Neuronal stem cell (in vitro differentiated cells): ENCODE measurements around the gene NUP214.

ENCODE experiments used
- DNase-seq: peaks from one replicate; pipeline ENCODE4 v3.0.0-alpha.2; 2013; ENCODE audit warnings: low spot score
- H2AFZ ChIP-seq: one replicate; pipeline ENCODE4 v1.6.1; 2013; ENCODE audit warnings: mild to moderate bottlenecking, low read length, inconsistent platforms
- H2AK5ac ChIP-seq: 2 replicates; pipeline ENCODE4 v1.6.1; 2013; ENCODE audit warnings: low read depth, mild to moderate bottlenecking, inconsistent platforms, low read length, moderate library complexity, mixed read lengths
- H2BK120ac ChIP-seq: 2 replicates; pipeline ENCODE4 v1.6.1; 2013; ENCODE audit warnings: low read depth, mild to moderate bottlenecking, inconsistent platforms, low read length, moderate library complexity, mixed read lengths
- H2BK12ac ChIP-seq: one replicate; pipeline ENCODE4 v1.6.1; 2013; ENCODE audit warnings: low read length, inconsistent platforms
- H2BK15ac ChIP-seq: 2 replicates; pipeline ENCODE4 v1.6.1; 2013; ENCODE audit warnings: mild to moderate bottlenecking, low read length, inconsistent platforms, mixed read lengths
- H2BK5ac ChIP-seq: one replicate; pipeline ENCODE4 v1.6.1; 2013; ENCODE audit warnings: inconsistent platforms, mild to moderate bottlenecking, low read length, moderate library complexity
- H3K14ac ChIP-seq: one replicate; pipeline ENCODE4 v1.6.1; 2013; ENCODE audit warnings: low read length, inconsistent platforms
- H3K18ac ChIP-seq: 2 replicates; pipeline ENCODE4 v1.6.1; 2013; ENCODE audit warnings: low read length, inconsistent platforms
- H3K23ac ChIP-seq: 2 replicates; pipeline ENCODE4 v1.6.1; 2013; ENCODE audit warnings: low read depth, mild to moderate bottlenecking, mixed read lengths, low read length, inconsistent platforms; ENCODE audit not compliant: poor library complexity
- H3K27ac ChIP-seq: replicated peaks from 3 replicates; pipeline ENCODE4 v1.5.1; 2013; ENCODE audit warnings: low read length, inconsistent platforms
- H3K27me3 ChIP-seq, 3 experiments: 2 replicates each; pipeline ENCODE4 v1.6.1; 2013; ENCODE audit warnings: low read length in 3 of 3, mild to moderate bottlenecking in 2 of 3, inconsistent platforms in 1 of 3, low read depth in 1 of 3, mixed read lengths in 1 of 3, moderate library complexity in 1 of 3; ENCODE audit not compliant: control insufficient read depth in 3 of 3, insufficient read depth in 3 of 3
- H3K36me3 ChIP-seq, 2 donors: replicated peaks in 1 of 2; 2 replicates each; pipeline ENCODE4 v1.6.1; 2013; ENCODE audit warnings: low read length in 2 of 2; ENCODE audit not compliant: control insufficient read depth in 2 of 2, insufficient read depth in 2 of 2
- H3K4ac ChIP-seq: 2 replicates; pipeline ENCODE4 v1.6.1; 2013; ENCODE audit warnings: inconsistent platforms, mild to moderate bottlenecking, low read length, moderate library complexity
- H3K4me1 ChIP-seq, 2 donors: 1 replicate in 1 of 2; 2 replicates in 1 of 2; pipeline ENCODE4 v1.6.1; 2013; ENCODE audit warnings: low read length in 2 of 2, low read depth in 1 of 2; ENCODE audit not compliant: control insufficient read depth in 2 of 2, insufficient read depth in 1 of 2
- H3K4me2 ChIP-seq: one replicate; pipeline ENCODE4 v1.6.1; 2013; ENCODE audit warnings: mild to moderate bottlenecking, low read length, inconsistent platforms; ENCODE audit not compliant: insufficient read depth, poor library complexity, severe bottlenecking
- H3K4me3 ChIP-seq, 2 donors: 2 replicates each; pipeline ENCODE4 v1.5.1; 2013; ENCODE audit warnings: low read length in 2 of 2, mild to moderate bottlenecking in 2 of 2, inconsistent platforms in 1 of 2, moderate library complexity in 1 of 2
- H3K79me1 ChIP-seq: one replicate; pipeline ENCODE4 v1.6.1; 2013; ENCODE audit warnings: low read depth, mild to moderate bottlenecking, inconsistent platforms, low read length, moderate library complexity
- H3K9ac ChIP-seq: one replicate; pipeline ENCODE4 v1.6.1; 2013; ENCODE audit warnings: mild to moderate bottlenecking, low read depth, low read length, inconsistent platforms; ENCODE audit not compliant: poor library complexity
- H3K9me3 ChIP-seq, 2 donors: replicated peaks in 1 of 2; 2 replicates each; pipeline versions ENCODE3 to v1.6.1; 2013; ENCODE audit warnings: low read length in 2 of 2, mild to moderate bottlenecking in 2 of 2, inconsistent platforms in 1 of 2, low read depth in 1 of 2, mixed read lengths in 1 of 2, moderate library complexity in 1 of 2; ENCODE audit not compliant: control insufficient read depth in 2 of 2, insufficient read depth in 1 of 2
- H4K8ac ChIP-seq: one replicate; pipeline ENCODE4 v1.6.1; 2013; ENCODE audit warnings: low read depth, mild to moderate bottlenecking, inconsistent platforms, low read length, moderate library complexity
- H4K91ac ChIP-seq: one replicate; pipeline ENCODE4 v1.6.1; 2013; ENCODE audit warnings: low read length, low read depth, mild to moderate bottlenecking, inconsistent platforms; ENCODE audit not compliant: poor library complexity
- WGBS, 2 donors: extraction: QIAGEN DNeasy Blood & Tissue Kit; methylation state at CpG; one replicate each; pipeline ENCODE4 v1.1.7; 2013; ENCODE audit warnings: missing lambda C conversion rate in 2 of 2, mixed read lengths in 1 of 2; ENCODE audit not compliant: insufficient read length in 2 of 2, insufficient replicate concordance in 1 of 2; ENCODE audit errors: extremely low coverage in 2 of 2; 5-methylcytosine and 5-hydroxymethylcytosine counted together

Gene NUP214

GRCh38 chr9:131227959-131228460, 102.6 kb downstream of the NUP214 start:
- no peak overlapping the region for H3K9ac ChIP-seq
- H3K18ac ChIP-seq, result peak overlapping the region; percentile 3
- no peak overlapping the region for H4K91ac ChIP-seq
- H3K23ac ChIP-seq, result no peak overlapping the region
- no peak overlapping the region for H3K14ac ChIP-seq
- no peak overlapping the region for H2BK12ac ChIP-seq
- DNase-seq, result no peak
- H2BK5ac ChIP-seq, result no peak overlapping the region
- no peak overlapping the region for H3K27ac ChIP-seq
- no peak overlapping the region for H2BK15ac ChIP-seq
- H3K36me3 ChIP-seq, result peaks cover 12 to 80% of the 10 kb centered on the region in 2 donors
- peaks cover 0 to 9% of the 10 kb centered on the region in 2 donors for H3K4me1 ChIP-seq
- no peak overlapping the region for H3K4me3 ChIP-seq
- H2BK120ac ChIP-seq, result no peak overlapping the region
- no peaks in the 10 kb centered on the region for H3K9me3 ChIP-seq
- H3K4me2 ChIP-seq, result no peak overlapping the region
- no peaks in the 10 kb centered on the region for H3K27me3 ChIP-seq
- no CpG with 5 or more reads among the region's 9 CpGs for WGBS, 2 donors
- no peaks in the 10 kb centered on the region for H3K79me1 ChIP-seq
- H2AFZ ChIP-seq, result no peak overlapping the region
- H4K8ac ChIP-seq, result no peak overlapping the region
- no peak overlapping the region for H3K4ac ChIP-seq
- no peak overlapping the region for H2AK5ac ChIP-seq

GRCh38 chr9:131228988-131229387, 103.6 kb downstream of the NUP214 start:
- Histone ChIP-seq H3K18ac (no peak overlapping the region), H3K14ac (no peak overlapping the region), H2AFZ (no peak overlapping the region), H2BK15ac (no peak overlapping the region), H3K79me1 (no peaks in the 10 kb centered on the region), H3K27me3 (no peaks in the 10 kb centered on the region), H3K36me3 (peaks cover 19 to 83% of the 10 kb centered on the region in 2 donors), H4K8ac (no peak overlapping the region), H3K23ac (no peak overlapping the region), H3K27ac (no peak overlapping the region), H4K91ac (no peak overlapping the region), H3K4ac (no peak overlapping the region), H2BK120ac (no peak overlapping the region), H3K9me3 (no peaks in the 10 kb centered on the region), H2AK5ac (no peak overlapping the region), H3K4me2 (no peak overlapping the region), H3K4me1 (peaks cover 0 to 9% of the 10 kb centered on the region in 2 donors), H3K4me3 (no peak overlapping the region), H2BK12ac (no peak overlapping the region), H2BK5ac (no peak overlapping the region), H3K9ac (no peak overlapping the region)
- no CpG with 5 or more reads among the region's 8 CpGs for WGBS, 2 donors
- no peak for DNase-seq

GRCh38 chr9:131233556-131233955, 108.2 kb downstream of the NUP214 start:
- no peak overlapping the region for H3K4me3 ChIP-seq
- no CpG with 5 or more reads among the region's 11 CpGs for WGBS, 2 donors
- no peak overlapping the region for H2AFZ ChIP-seq
- no peak overlapping the region for H3K14ac ChIP-seq
- no peak overlapping the region for H2BK15ac ChIP-seq
- H2BK5ac ChIP-seq, result no peak overlapping the region
- DNase-seq, result no peak
- no peak overlapping the region for H3K4me2 ChIP-seq
- H2AK5ac ChIP-seq, result no peak overlapping the region
- H3K4me1 ChIP-seq, result peaks cover 9 to 11% of the 10 kb centered on the region in 2 donors
- H3K27ac ChIP-seq, result no peak overlapping the region
- no peak overlapping the region for H3K4ac ChIP-seq
- peaks cover 18 to 72% of the 10 kb centered on the region in 2 donors for H3K36me3 ChIP-seq
- H2BK12ac ChIP-seq, result no peak overlapping the region
- H3K9ac ChIP-seq, result no peak overlapping the region
- no peak overlapping the region for H3K23ac ChIP-seq
- no peak overlapping the region for H3K18ac ChIP-seq
- no peak overlapping the region for H4K8ac ChIP-seq
- no peaks in the 10 kb centered on the region for H3K9me3 ChIP-seq
- H3K79me1 ChIP-seq, result no peaks in the 10 kb centered on the region
- no peak overlapping the region for H2BK120ac ChIP-seq
- H4K91ac ChIP-seq, result no peak overlapping the region
- no peaks in the 10 kb centered on the region for H3K27me3 ChIP-seq

- Histone ChIP-seq H3K9me3 (no peaks in the 10 kb centered on the region), H3K9ac (no peak overlapping the region), H3K4me3 (no peak overlapping the region), H2AFZ (no peak overlapping the region), H3K18ac (no peak overlapping the region), H4K8ac (no peak overlapping the region), H2BK120ac (no peak overlapping the region), H2BK5ac (no peak overlapping the region), H3K36me3 (peaks cover 16 to 68% of the 10 kb centered on the region in 2 donors), H3K4me1 (peaks cover 13% of the 10 kb centered on the region in 2 donors), H3K14ac (no peak overlapping the region), H2AK5ac (no peak overlapping the region), H3K4me2 (no peak overlapping the region), H4K91ac (no peak overlapping the region), H3K23ac (no peak overlapping the region), H3K4ac (no peak overlapping the region), H3K27ac (no peak overlapping the region), H2BK15ac (no peak overlapping the region), H3K27me3 (no peaks in the 10 kb centered on the region), H3K79me1 (no peaks in the 10 kb centered on the region), H2BK12ac (no peak overlapping the region)
- no CpG with 5 or more reads among the region's 9 CpGs for WGBS, 2 donors
- DNase-seq, result no peak
Observed at GRCh38 chr9:131233995-131234394, 108.6 kb downstream of the NUP214 start.
